HepG2 (cell line): ENCODE measurements around the gene RPS14. TPM values are rescaled to one million over a fixed set of nuclear protein-coding genes. Genes with fewer than 3 reads are reported as not detected.

Experiments
- ATAC-seq: fragments of 200-7000 bp; cut with Tn5 transposase; 3 replicates; pipeline ENCODE4 v1.9.1; 2020; ENCODE audit warnings: mild to moderate bottlenecking, moderate library complexity
- BruUV-seq: library from RNA; stranded (reverse); fragments of 400-500 nt; replicated peaks from 2 replicates; lab custom pipeline; 2021; lab: Mats Ljungman, UMichigan
- CTCF ChIA-PET: fragments of 300-600 bp; formaldehyde crosslinking; extraction: SDS; loops from one replicate; lab custom pipeline; 2021; ENCODE audit warnings: low total read pairs, inconsistent platforms, low intra/inter-chr PET ratio; lab: Yijun Ruan, JAX
- POLR2A ChIA-PET: fragments of 350-600 bp; sonication (Branson Sonifier 250); formaldehyde crosslinking; loops from one replicate; lab custom pipeline; 2020; ENCODE audit warnings: antibody characterized with exemption, inconsistent platforms; lab: Yijun Ruan, JAX
- DNase-seq: peaks from one replicate; pipeline ENCODE4 v3.0.0-alpha.2; 2015; ENCODE audit warnings: low spot score
- FAIRE-seq: peaks from 3 replicates; lab custom pipeline; 2011; peaks lifted over from hg19 to GRCh38; lab: Jason Lieb, UNC
- H2AFZ ChIP-seq: one replicate; pipeline ENCODE4 v1.6.1; 2011; ENCODE audit warnings: low read length, inconsistent platforms
- H3K27ac ChIP-seq: fragments of 300-600 bp; 3 replicates; pipeline ENCODE4 v1.8.0; 2011; ENCODE audit warnings: mixed run types, mild to moderate bottlenecking, mixed read lengths, low read length, inconsistent platforms; ENCODE audit not compliant: insufficient read depth; ENCODE audit errors: extremely low read length
- H3K27me3 ChIP-seq, 2 experiments: fragments of 200-600 bp in 1 of 2; 2 replicates in 1 of 2; 3 replicates in 1 of 2; pipeline versions ENCODE4 v1.6.0 to v1.8.0; 2011; ENCODE audit warnings: low read length in 2 of 2, mild to moderate bottlenecking in 2 of 2, moderate library complexity in 2 of 2, inconsistent platforms in 1 of 2; ENCODE audit not compliant: insufficient read depth in 2 of 2, control insufficient read depth in 1 of 2
- H3K36me3 ChIP-seq, 2 experiments: fragments of 200-600 bp in 1 of 2; replicated peaks in 1 of 2; 2 replicates in 1 of 2; 3 replicates in 1 of 2; pipeline versions ENCODE4 v1.5.1 to v1.8.0; 2011; ENCODE audit warnings: low read length in 2 of 2, inconsistent platforms in 1 of 2; ENCODE audit not compliant: insufficient read depth in 2 of 2, control insufficient read depth in 1 of 2
- H3K4me1 ChIP-seq: 2 replicates; pipeline ENCODE4 v1.5.1; 2012; ENCODE audit warnings: low read length, inconsistent platforms; ENCODE audit not compliant: insufficient read depth
- H3K4me2 ChIP-seq: 2 replicates; pipeline ENCODE4 v1.6.0; 2011; ENCODE audit warnings: low read depth, low read length, inconsistent platforms
- H3K4me3 ChIP-seq, 3 experiments: fragments of 200-600 bp in 1 of 3; sonication (generic), shearing (Covaris generic) in 1 of 3; replicated peaks in 1 of 3; 2 replicates each; pipeline ENCODE4 v1.5.1; 2011 to 2016; ENCODE audit warnings: low read length in 3 of 3, inconsistent platforms in 2 of 3, low read depth in 2 of 3, mild to moderate bottlenecking in 2 of 3, control low read depth in 1 of 3, mixed read lengths in 1 of 3; ENCODE audit not compliant: insufficient read depth in 1 of 3
- H3K79me2 ChIP-seq: one replicate; pipeline ENCODE4 v1.6.1; 2011; ENCODE audit warnings: low read length, inconsistent platforms; ENCODE audit not compliant: insufficient read depth
- H3K9ac ChIP-seq: 2 replicates; pipeline ENCODE4 v1.6.0; 2011; ENCODE audit warnings: mild to moderate bottlenecking, low read depth, low read length, inconsistent platforms; ENCODE audit not compliant: insufficient read depth
- H3K9me3 ChIP-seq: 2 replicates; pipeline ENCODE4 v1.5.1; 2012; ENCODE audit warnings: mild to moderate bottlenecking, low read length
- H4K20me1 ChIP-seq: 2 replicates; pipeline ENCODE4 v1.6.0; 2011; ENCODE audit warnings: inconsistent platforms, mild to moderate bottlenecking, low read length, moderate library complexity; ENCODE audit not compliant: insufficient read depth
- CBX1 ChIP-seq: IDR thresholded peaks from one replicate; pipeline ENCODE4 v1.6.1; 2016; ENCODE audit warnings: antibody characterized with exemption, low read depth
- DMTF1 ChIP-seq: sonication (generic); formaldehyde crosslinking; IDR thresholded peaks from 2 replicates; pipeline ENCODE4 v1.4.0; 2020; ENCODE audit warnings: mild to moderate bottlenecking, missing genetic modification reagents
- NFKBIZ ChIP-seq: IDR thresholded peaks from 2 replicates; pipeline ENCODE4 v1.6.1; 2018; ENCODE audit warnings: missing genetic modification reagents, missing compliant biosample characterization
- RBM39 ChIP-seq: fragments of 200-400 bp; formaldehyde crosslinking; IDR thresholded peaks from one replicate; pipeline ENCODE4 v1.6.1; 2018; ENCODE audit warnings: antibody characterized with exemption, mild to moderate bottlenecking, low read depth, low read length; ENCODE audit not compliant: poor library complexity, severe bottlenecking
- RERE ChIP-seq: IDR thresholded peaks from 2 replicates; pipeline ENCODE4 v1.6.1; 2016; ENCODE audit warnings: low read depth, missing genetic modification reagents, missing compliant biosample characterization
- SETDB1 ChIP-seq: sonication (generic); formaldehyde crosslinking; IDR thresholded peaks from 2 replicates; pipeline ENCODE4 v1.5.1; 2020; ENCODE audit warnings: missing genetic modification reagents, mild to moderate bottlenecking, borderline replicate concordance
- ZBTB34 ChIP-seq: sonication (generic); formaldehyde crosslinking; IDR thresholded peaks from 2 replicates; pipeline ENCODE4 v1.8.0; 2022; ENCODE audit warnings: mild to moderate bottlenecking, missing genetic modification reagents
- ZNF143 ChIP-seq: sonication (generic); formaldehyde crosslinking; IDR thresholded peaks from 2 replicates; pipeline ENCODE4 v1.4.0; 2020; ENCODE audit warnings: missing genetic modification reagents
- ZNF781 ChIP-seq: sonication (generic); formaldehyde crosslinking; IDR thresholded peaks from 2 replicates; pipeline ENCODE4 v1.5.1; 2020; ENCODE audit warnings: borderline replicate concordance, mild to moderate bottlenecking, missing genetic modification reagents; ENCODE audit errors: not compliant biosample characterization
- WGBS: methylation state at CpG from one replicate; pipeline ENCODE4 v1.1.6; 2017; ENCODE audit warnings: low lambda C conversion rate; 5-methylcytosine and 5-hydroxymethylcytosine counted together
- in situ Hi-C: cut with HindIII; loops from 2 replicates; pipeline ENCODE4 v1.10.0; 2017; ENCODE audit warnings: low pct_unique_long_range_greater_than_20kb; ENCODE audit not compliant: extremely low pct_ligation_motif_present
- intact Hi-C: fragments of 100-400 bp; cut with micrococcal nuclease; formaldehyde crosslinking; loops from one replicate; pipeline ENCODE4 v1.10.0; 2022; ENCODE audit not compliant: unreplicated experiment
- polyA plus RNA-seq, 8 experiments: library from polyadenylated mRNA; depleted of rRNA in 3 of 8; stranded (reverse) in 7 of 8; unstranded in 1 of 8; fragments of >200 nt; fragmentation: Illumina TruSeq in 4 of 8; extraction: Trizol in 4 of 8; gene quantifications; 2 replicates each; pipeline versions ENCODE4 v1.2.1 to v1.2.3, GENCODE V29; 2011 to 2016; ENCODE audit warnings: low read depth in 4 of 8, missing spikeins in 1 of 8, mixed read lengths in 1 of 8; ENCODE audit not compliant: insufficient read depth in 1 of 8
- total RNA-seq, 5 experiments: library from RNA; depleted of rRNA; stranded (reverse); fragments of >200 nt; fragmentation: Illumina TruSeq; extraction: Trizol; gene quantifications; 2 replicates each; pipeline ENCODE4 v1.2.3, GENCODE V29; 2016; ENCODE audit warnings: low read depth in 1 of 5
- TF ChIP-seq, protein P1 (sequence below): sonication (generic); formaldehyde crosslinking; IDR thresholded peaks from 2 replicates; pipeline ENCODE4 v1.4.0; 2020; ENCODE audit warnings: missing genetic modification reagents, borderline replicate concordance

Gene RPS14
- total and polyA plus RNA-seq, 2 of the 13 experiments (the other 11 are each of a cell fraction or from before 2014, with no cell fraction given), result 2,116 to 3,295 TPM

DNA sequence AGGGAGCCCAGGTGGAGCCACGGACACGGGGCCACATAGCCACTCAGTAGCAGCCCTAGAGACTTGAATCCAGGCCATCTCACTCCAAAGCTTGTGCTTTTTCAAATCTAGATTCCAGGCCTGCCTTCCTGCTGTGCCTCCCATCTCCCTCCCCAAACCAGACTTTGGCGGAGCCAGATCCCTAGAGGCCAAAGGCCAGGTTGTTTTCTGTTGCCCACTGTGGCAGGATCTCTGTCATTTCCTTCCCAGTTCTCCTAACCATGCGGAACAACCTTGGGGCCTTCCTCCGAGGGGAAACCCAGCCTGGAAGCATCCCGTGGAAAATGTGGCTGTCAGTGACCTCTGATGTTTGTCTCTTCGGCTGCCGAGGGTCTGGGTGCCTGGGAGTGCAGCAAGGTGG, 16.4 kb upstream of the RPS14 start:
- H3K9me3 ChIP-seq, result no peaks in the 10 kb centered on the region
- H3K27me3 ChIP-seq, result peaks cover 0 to 6% of the 10 kb centered on the region in 2 experiments; a peak in 2 of 5 replicates
- H3K4me1 ChIP-seq, result peaks cover 43% of the 10 kb centered on the region
- H3K9ac ChIP-seq, result no peak overlapping the region
- H3K36me3 ChIP-seq, result no peaks in the 10 kb centered on the region
- POLR2A ChIA-PET, result no interaction called here
- H3K79me2 ChIP-seq, result no peaks in the 10 kb centered on the region
- no peak overlapping the region for H2AFZ ChIP-seq
- H4K20me1 ChIP-seq, result no peaks in the 10 kb centered on the region
- BruUV-seq, result no TSS peak
- no peak for DNase-seq
- H3K27ac ChIP-seq, result no peak overlapping the region
- H3K4me2 ChIP-seq, result peak overlapping the region; percentile 2; the same call in 1 of the 2 replicates
- CTCF ChIA-PET, result no interaction called here
- intact Hi-C loops (loop anchor here (10.0 kb wide), 1 partner anchor 169 kb away; no protein-coding TSS in a partner anchor), in situ Hi-C loops (loop anchor here (25.0 kb wide), 1 partner anchor 196 kb away; the partner anchor contains the start of gene MYOZ3)
- 22% methylated on average over 8 of the region's 8 CpGs for WGBS
- H3K4me3 ChIP-seq, result no peak overlapping the region
- no peak for ATAC-seq
- FAIRE-seq, result no peak
- TF ChIP-seq DMTF1 (CRISPR knock-in tag), result no peak
- TF ChIP-seq NFKBIZ, result no peak
- TF ChIP-seq ZNF143 (CRISPR knock-in tag), result no peak
- TF ChIP-seq ZBTB34, result no peak
- no peak for TF ChIP-seq CBX1
- TF ChIP-seq RERE, result no peak
- no peak for TF ChIP-seq RBM39
- TF ChIP-seq SETDB1 (CRISPR knock-in tag), result no peak
- TF ChIP-seq, protein P1, sequence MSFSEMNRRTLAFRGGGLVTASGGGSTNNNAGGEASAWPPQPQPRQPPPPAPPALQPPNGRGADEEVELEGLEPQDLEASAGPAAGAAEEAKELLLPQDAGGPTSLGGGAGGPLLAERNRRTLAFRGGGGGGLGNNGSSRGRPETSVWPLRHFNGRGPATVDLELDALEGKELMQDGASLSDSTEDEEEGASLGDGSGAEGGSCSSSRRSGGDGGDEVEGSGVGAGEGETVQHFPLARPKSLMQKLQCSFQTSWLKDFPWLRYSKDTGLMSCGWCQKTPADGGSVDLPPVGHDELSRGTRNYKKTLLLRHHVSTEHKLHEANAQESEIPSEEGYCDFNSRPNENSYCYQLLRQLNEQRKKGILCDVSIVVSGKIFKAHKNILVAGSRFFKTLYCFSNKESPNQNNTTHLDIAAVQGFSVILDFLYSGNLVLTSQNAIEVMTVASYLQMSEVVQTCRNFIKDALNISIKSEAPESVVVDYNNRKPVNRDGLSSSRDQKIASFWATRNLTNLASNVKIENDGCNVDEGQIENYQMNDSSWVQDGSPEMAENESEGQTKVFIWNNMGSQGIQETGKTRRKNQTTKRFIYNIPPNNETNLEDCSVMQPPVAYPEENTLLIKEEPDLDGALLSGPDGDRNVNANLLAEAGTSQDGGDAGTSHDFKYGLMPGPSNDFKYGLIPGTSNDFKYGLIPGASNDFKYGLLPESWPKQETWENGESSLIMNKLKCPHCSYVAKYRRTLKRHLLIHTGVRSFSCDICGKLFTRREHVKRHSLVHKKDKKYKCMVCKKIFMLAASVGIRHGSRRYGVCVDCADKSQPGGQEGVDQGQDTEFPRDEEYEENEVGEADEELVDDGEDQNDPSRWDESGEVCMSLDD (CRISPR knock-in tag), result no peak
- no peak for TF ChIP-seq ZNF781
